GM23338 (cell line): Measurements from ENCODE around the gene FAM227B. TPM values are rescaled to one million over a fixed set of nuclear protein-coding genes. Genes with fewer than 3 reads are reported as not detected.

Source experiments
- ATAC-seq: fragments of 200-7000 bp; cut with Tn5 transposase; 3 replicates; pipeline ENCODE4 v1.9.1; 2020
- DNase-seq: peaks from one replicate; pipeline ENCODE4 v3.0.0-alpha.2; 2015; ENCODE audit warnings: low spot score
- H2AFZ ChIP-seq: fragments of 200-600 bp; sonication (generic); 2 replicates; pipeline ENCODE4 v1.8.0; 2016; ENCODE audit warnings: antibody characterized with exemption, mild to moderate bottlenecking, moderate library complexity
- H3F3A ChIP-seq: fragments of 200-600 bp; sonication (generic); replicated peaks from 2 replicates; pipeline ENCODE4 v1.8.0; 2017; ENCODE audit warnings: antibody characterized with exemption, mixed run types, low read depth
- H3K27ac ChIP-seq: fragments of 200-600 bp; sonication (generic); 2 replicates; pipeline ENCODE4 v1.6.1; 2016; ENCODE audit warnings: low read depth
- H3K27me3 ChIP-seq: fragments of 200-600 bp; sonication (generic); 2 replicates; pipeline ENCODE4 v1.8.0; 2016; ENCODE audit warnings: mild to moderate bottlenecking, mixed run types, moderate library complexity; ENCODE audit not compliant: insufficient read depth
- H3K36me3 ChIP-seq: fragments of 200-600 bp; sonication (generic); 2 replicates; pipeline ENCODE4 v1.8.0; 2016; ENCODE audit warnings: mild to moderate bottlenecking; ENCODE audit not compliant: insufficient read depth
- H3K4me1 ChIP-seq: fragments of 200-600 bp; sonication (generic); 2 replicates; pipeline ENCODE4 v1.8.0; 2016; ENCODE audit warnings: mild to moderate bottlenecking, moderate library complexity; ENCODE audit not compliant: insufficient read depth
- H3K4me2 ChIP-seq: fragments of 200-600 bp; sonication (generic); 2 replicates; pipeline ENCODE4 v1.7.1; 2017; ENCODE audit warnings: mixed run types
- H3K4me3 ChIP-seq: fragments of 200-600 bp; sonication (generic); 2 replicates; pipeline ENCODE4 v1.6.1; 2016; ENCODE audit warnings: mixed run types
- H3K79me2 ChIP-seq: fragments of 200-600 bp; sonication (generic); replicated peaks from 2 replicates; pipeline ENCODE4 v1.8.0; 2017; ENCODE audit warnings: mild to moderate bottlenecking; ENCODE audit not compliant: insufficient read depth
- H3K9me2 ChIP-seq: fragments of 200-600 bp; sonication (generic); 2 replicates; pipeline ENCODE4 v1.8.0; 2017; ENCODE audit not compliant: insufficient read depth
- H4K20me1 ChIP-seq: fragments of 200-600 bp; sonication (generic); replicated peaks from 2 replicates; pipeline ENCODE4 v1.8.0; 2017; ENCODE audit warnings: mild to moderate bottlenecking; ENCODE audit not compliant: insufficient read depth
- H3K27ac Mint-ChIP-seq: 2 replicates; pipeline ENCODE4 v1.8.0; 2020; ENCODE audit warnings: inconsistent platforms, mild to moderate bottlenecking, moderate library complexity, mixed read lengths
- H3K27me3 Mint-ChIP-seq: 3 replicates; pipeline ENCODE4 v1.8.0; 2022; ENCODE audit warnings: low read depth, mild to moderate bottlenecking, moderate library complexity, mixed read lengths, inconsistent platforms; ENCODE audit not compliant: insufficient read depth, poor library complexity
- H3K36me3 Mint-ChIP-seq: 3 replicates; pipeline ENCODE4 v1.8.0; 2021; ENCODE audit warnings: low read depth, mild to moderate bottlenecking, inconsistent platforms, moderate library complexity, mixed read lengths
- H3K4me1 Mint-ChIP-seq: 3 replicates; pipeline ENCODE4 v1.8.0; 2020; ENCODE audit warnings: mild to moderate bottlenecking, inconsistent platforms, mixed read lengths
- H3K4me3 Mint-ChIP-seq: 3 replicates; pipeline ENCODE4 v1.8.0; 2021; ENCODE audit warnings: moderate library complexity, mild to moderate bottlenecking, inconsistent platforms, mixed read lengths
- H3K9me3 Mint-ChIP-seq: 3 replicates; pipeline ENCODE4 v1.8.0; 2020; ENCODE audit warnings: moderate library complexity, mild to moderate bottlenecking, inconsistent platforms, mixed read lengths
- CREB1 ChIP-seq: fragments of 250-450 bp; sonication (Bioruptor Pico); IDR thresholded peaks from 2 replicates; pipeline ENCODE4 v1.5.0; 2020; ENCODE audit warnings: low read depth, mild to moderate bottlenecking, moderate library complexity
- CTCF ChIP-seq, 2 experiments: fragments of 200-600 bp in 1 of 2; sonication (generic) in 1 of 2; conservative IDR thresholded peaks; 2 replicates each; pipeline versions ENCODE4 v1.5.1 to v1.6.1; 2016 to 2017; ENCODE audit warnings: antibody characterized with exemption in 2 of 2, low read depth in 2 of 2, mild to moderate bottlenecking in 2 of 2, moderate library complexity in 1 of 2
- ETS1 ChIP-seq: IDR thresholded peaks from 2 replicates; pipeline ENCODE4 v1.6.1; 2016; ENCODE audit warnings: antibody characterized with exemption
- EZH2 ChIP-seq: fragments of 200-600 bp; sonication (generic); IDR thresholded peaks from one replicate; pipeline ENCODE4 v1.8.0; 2017; ENCODE audit warnings: antibody characterized with exemption, mild to moderate bottlenecking, low read depth; ENCODE audit not compliant: unreplicated experiment
- EZH2phosphoT487 ChIP-seq: fragments of 200-600 bp; sonication (generic); IDR thresholded peaks from one replicate; pipeline ENCODE4 v1.8.1; 2018; ENCODE audit warnings: antibody characterized with exemption; ENCODE audit not compliant: unreplicated experiment
- JUNB ChIP-seq: IDR thresholded peaks from one replicate; pipeline ENCODE4 v1.6.1; 2016; ENCODE audit warnings: antibody characterized with exemption; ENCODE audit not compliant: unreplicated experiment
- POLR2AphosphoS5 ChIP-seq: IDR thresholded peaks from 2 replicates; pipeline ENCODE4 v1.6.1; 2016; ENCODE audit warnings: antibody characterized with exemption, low read depth
- REST ChIP-seq: IDR thresholded peaks from one replicate; pipeline ENCODE4 v1.6.1; 2018; ENCODE audit warnings: antibody characterized with exemption; ENCODE audit not compliant: unreplicated experiment
- STAT1 ChIP-seq: IDR thresholded peaks from one replicate; pipeline ENCODE4 v1.6.1; 2016; ENCODE audit warnings: antibody characterized with exemption; ENCODE audit not compliant: unreplicated experiment
- polyA plus RNA-seq: library from polyadenylated mRNA; unstranded; fragments of >200 nt; fragmentation: Nextera tagmentation; extraction: Ambion mirVana; gene quantifications from 2 replicates; pipeline ENCODE4 v1.2.1, GENCODE V29; 2016
- total RNA-seq: library from RNA; depleted of rRNA; stranded (reverse); fragments of >200 nt; shearing (Covaris generic); gene quantifications from 2 replicates; pipeline ENCODE4 v1.2.3, GENCODE V29; 2014

FAM227B gene
- total and polyA plus RNA-seq, 2 experiments from 2014 or later: 2.6 to 10.2 TPM

GRCh38 chr15:49624056-49624455 is 3.4 kb upstream of the FAM227B start:
- Histone ChIP-seq H3K27ac (no peak overlapping the region), H3K4me1 (peaks cover 5% of the 10 kb centered on the region; the same call in 1 of the 2 replicates)
- H3K27ac Mint-ChIP-seq: no peak overlapping the region

GRCh38 chr15:49622561-49622960 is 1.9 kb upstream of the FAM227B start:
- H3K79me2 ChIP-seq: peaks cover 39% of the 10 kb centered on the region
- peak overlapping the region; percentile 53 for H3K4me3 ChIP-seq
- Mint-ChIP-seq H3K27ac (no peak overlapping the region), H3K4me3 (peak overlapping the region; percentile 94), H3K9me3 (peaks cover 21% of the 10 kb centered on the region), H3K4me1 (peaks cover 12% of the 10 kb centered on the region; the same call in 2 of the 3 replicates), H3K27me3 (peaks cover 4% of the 10 kb centered on the region), H3K36me3 (peaks cover 40% of the 10 kb centered on the region)
- no peaks in the 10 kb centered on the region for H4K20me1 ChIP-seq
- peaks cover 5% of the 10 kb centered on the region; the same call in 1 of the 2 replicates for H3K4me1 ChIP-seq
- no peak overlapping the region for H3K27ac ChIP-seq
- H3K4me2 ChIP-seq: peak overlapping the region; percentile 90
- DNase-seq (peak; percentile 14), ATAC-seq (no peak)
- 0 out of 2 replicates have a peak, but pooled peaks cover 2% of the 10 kb centered on the region for H3K9me2 ChIP-seq
- TF ChIP-seq CREB1 (CRISPR knock-in tag) (no peak), CTCF (conservative IDR thresholded peaks at IDR 0.05; ENCODE audit: low read depth in 2 of 2) (peak in 1 of 2 experiments; percentile 23; a peak in 2 of 4 replicates)
- H3K27me3 ChIP-seq: no peaks in the 10 kb centered on the region
- H2AFZ ChIP-seq: no peak overlapping the region
- peaks cover 30% of the 10 kb centered on the region for H3K36me3 ChIP-seq
- no peaks in the 10 kb centered on the region for H3F3A ChIP-seq

More at GRCh38 chr15:49624056-49624455, 3.4 kb upstream of the FAM227B start:
- H3K36me3 Mint-ChIP-seq: peaks cover 43% of the 10 kb centered on the region
- peaks cover 12% of the 10 kb centered on the region; the same call in 2 of the 3 replicates for H3K4me1 Mint-ChIP-seq
- Histone ChIP-seq H2AFZ (no peak overlapping the region), H3K27me3 (no peaks in the 10 kb centered on the region), H3K4me3 (no peak overlapping the region), H4K20me1 (no peaks in the 10 kb centered on the region), H3K9me2 (0 out of 2 replicates have a peak, but pooled peaks cover 2% of the 10 kb centered on the region), H3K4me2 (no peak overlapping the region), H3F3A (no peaks in the 10 kb centered on the region), H3K36me3 (peaks cover 31% of the 10 kb centered on the region), H3K79me2 (peaks cover 39% of the 10 kb centered on the region)
- TF ChIP-seq CREB1 (CRISPR knock-in tag): no peak
- H3K9me3 Mint-ChIP-seq: peaks cover 21% of the 10 kb centered on the region
- no peak overlapping the region for H3K4me3 Mint-ChIP-seq
- no peak for ATAC-seq
- no peak for DNase-seq
- peaks cover 4% of the 10 kb centered on the region for H3K27me3 Mint-ChIP-seq

GRCh38 chr15:49621887-49622286 is 1.3 kb upstream of the FAM227B start:
- Histone ChIP-seq H3K27me3 (no peaks in the 10 kb centered on the region), H3F3A (no peaks in the 10 kb centered on the region)
- no peak for TF ChIP-seq JUNB
- no peak for TF ChIP-seq ETS1
- TF ChIP-seq EZH2phosphoT487: no peak
- TF ChIP-seq STAT1: no peak
- no peak for TF ChIP-seq CTCF (conservative IDR thresholded peaks at IDR 0.05; ENCODE audit: low read depth in 2 of 2)
- no peak for TF ChIP-seq REST
- no peak for TF ChIP-seq EZH2
- no peak for TF ChIP-seq POLR2AphosphoS5

More at GRCh38 chr15:49621887-49622286, 1.3 kb upstream of the FAM227B start:
- Histone ChIP-seq H2AFZ (no peak overlapping the region), H3K4me1 (peaks cover 5% of the 10 kb centered on the region; the same call in 1 of the 2 replicates), H3K4me2 (peak overlapping the region; percentile 90), H4K20me1 (no peaks in the 10 kb centered on the region), H3K36me3 (peaks cover 23% of the 10 kb centered on the region), H3K27ac (no peak overlapping the region), H3K9me2 (0 out of 2 replicates have a peak, but pooled peaks cover 2% of the 10 kb centered on the region), H3K4me3 (peak overlapping the region; percentile 53), H3K79me2 (peaks cover 39% of the 10 kb centered on the region)
- Mint-ChIP-seq H3K27me3 (peaks cover 4% of the 10 kb centered on the region), H3K4me3 (peak overlapping the region; percentile 94), H3K36me3 (peaks cover 40% of the 10 kb centered on the region), H3K27ac (no peak overlapping the region; the same call in 1 of the 2 replicates), H3K9me3 (peaks cover 21% of the 10 kb centered on the region), H3K4me1 (peaks cover 12% of the 10 kb centered on the region; the same call in 2 of the 3 replicates)
- ATAC-seq (no peak), DNase-seq (peak; percentile 16)
